ENCODE measurements around the gene P2RX2.

The P2RX2 gene

DNA sequence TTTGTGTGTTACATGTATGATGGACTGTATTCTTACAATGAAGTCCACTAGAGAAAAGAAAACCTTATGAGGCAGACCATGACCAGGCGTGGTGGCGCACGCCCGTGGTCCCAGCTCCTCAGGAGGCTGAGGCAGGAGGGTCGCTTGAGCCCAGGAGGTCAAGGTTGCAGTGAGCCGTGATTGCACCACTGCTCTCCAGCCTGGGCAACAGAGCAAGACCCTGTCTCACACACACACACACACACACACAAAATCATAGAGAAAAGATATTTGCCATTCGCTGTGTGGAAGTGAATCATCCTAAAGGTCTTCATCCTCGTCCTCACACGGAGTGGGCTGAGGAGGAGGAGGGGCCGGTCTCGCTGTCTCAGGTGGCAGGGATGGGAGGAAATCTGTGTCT lies 40.5 kb upstream of the P2RX2 start:
- Histone ChIP-seq H3K4me1 (no peaks in the 10 kb centered on the region), H3K27me3 (ENCODE audit: low read depth) (no peaks in the 10 kb centered on the region), H3K36me3 (replicated peaks) (peaks cover 58% of the 10 kb centered on the region), H3K9me3 (no peaks in the 10 kb centered on the region), H3K4me3 (no peak overlapping the region)
- in situ Hi-C loops (cut with MboI; ENCODE audit: low sequenced_read_pairs): no loop called here
- DNase-seq (ENCODE audit: low spot score in 2 of 2): no peak

DNA sequence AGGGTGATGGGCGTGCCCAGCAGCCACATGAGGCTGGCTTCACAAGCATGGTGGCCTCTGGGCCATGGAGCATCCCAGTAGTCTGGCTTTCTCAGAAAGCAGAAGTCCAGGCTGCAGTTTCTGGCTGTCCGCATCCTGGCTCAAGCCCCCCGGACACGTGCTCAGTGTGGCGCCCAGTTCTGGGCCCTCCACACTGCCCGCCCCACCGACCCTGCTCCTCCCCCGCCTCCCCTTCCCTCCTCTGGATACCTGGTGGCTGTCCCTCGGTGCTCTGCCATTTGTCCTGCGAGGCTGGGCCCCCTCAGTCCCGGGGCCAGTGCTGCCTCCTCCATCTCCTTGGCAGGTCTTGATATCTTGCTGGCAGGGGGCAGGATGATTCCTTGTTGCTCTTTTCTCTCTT lies 39.8 kb upstream of the P2RX2 start:
- Histone ChIP-seq H3K36me3 (replicated peaks) (peaks cover 54% of the 10 kb centered on the region), H3K4me3 (no peak overlapping the region), H3K9me3 (no peaks in the 10 kb centered on the region), H3K4me1 (no peaks in the 10 kb centered on the region), H3K27me3 (ENCODE audit: low read depth) (no peaks in the 10 kb centered on the region)
- no peak for DNase-seq (ENCODE audit: low spot score in 2 of 2)
- in situ Hi-C loops (cut with MboI; ENCODE audit: low sequenced_read_pairs): no loop called here

GRCh38 chr12:132579744-132580143 lies 38.8 kb upstream of the P2RX2 start:
- Histone ChIP-seq H3K36me3 (replicated peaks) (peaks cover 45% of the 10 kb centered on the region), H3K4me3 (no peak overlapping the region), H3K27me3 (ENCODE audit: low read depth) (no peaks in the 10 kb centered on the region), H3K9me3 (no peaks in the 10 kb centered on the region), H3K4me1 (no peaks in the 10 kb centered on the region)
- DNase-seq (ENCODE audit: low spot score in 2 of 2): no peak
- in situ Hi-C loops (cut with MboI; ENCODE audit: low sequenced_read_pairs): no loop called here

GRCh38 chr12:132580701-132581292 lies 37.8 kb upstream of the P2RX2 start:
- in situ Hi-C loops (cut with MboI; ENCODE audit: low sequenced_read_pairs): no loop called here
- Histone ChIP-seq H3K4me1 (no peaks in the 10 kb centered on the region), H3K9me3 (no peaks in the 10 kb centered on the region), H3K4me3 (no peak overlapping the region), H3K27me3 (ENCODE audit: low read depth) (no peaks in the 10 kb centered on the region), H3K36me3 (replicated peaks) (peaks cover 38% of the 10 kb centered on the region)
- DNase-seq (ENCODE audit: low spot score in 2 of 2): no peak

DNA sequence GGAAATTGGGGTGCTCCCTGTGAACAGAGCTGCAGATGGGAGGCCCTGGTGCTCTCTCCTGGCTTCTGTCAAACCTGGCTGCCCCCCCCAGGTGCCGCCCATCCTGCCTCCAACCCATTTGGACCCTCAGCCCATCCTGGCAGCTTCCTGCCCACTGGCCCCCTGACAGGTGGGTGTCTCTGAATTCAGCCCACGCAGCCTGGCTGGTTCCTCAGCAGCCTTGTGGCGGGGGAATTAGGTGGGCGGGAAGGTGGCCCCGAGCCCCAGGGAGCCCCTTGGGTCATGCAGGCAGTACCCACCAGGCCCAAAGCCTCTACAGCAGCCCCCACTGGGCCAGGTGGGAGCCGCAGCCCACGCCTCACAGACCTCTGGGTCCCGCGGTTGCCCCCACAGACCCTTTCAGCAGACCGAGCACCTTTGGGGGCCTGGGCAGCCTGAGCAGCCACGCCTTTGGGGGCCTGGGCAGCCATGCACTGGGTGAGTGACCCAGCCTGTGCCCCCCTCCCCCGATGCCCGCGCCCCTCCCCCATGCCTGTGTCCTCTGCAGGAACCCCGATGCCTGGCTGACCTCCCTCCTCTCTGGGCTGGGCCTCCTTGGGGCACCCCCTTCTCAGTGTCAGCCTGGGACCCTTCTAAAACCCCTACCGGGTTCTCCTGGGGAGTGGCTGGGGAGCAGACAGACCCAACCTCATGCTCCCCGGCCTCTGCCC lies 37.1 kb upstream of the P2RX2 start:
- no peaks in the 10 kb centered on the region for H3K4me1 ChIP-seq
- in situ Hi-C loops (cut with MboI; ENCODE audit: low sequenced_read_pairs): no loop called here
- H3K9me3 ChIP-seq: no peaks in the 10 kb centered on the region
- H3K4me3 ChIP-seq: no peak overlapping the region
- no peaks in the 10 kb centered on the region for H3K27me3 ChIP-seq (ENCODE audit: low read depth)
- peaks cover 31% of the 10 kb centered on the region for H3K36me3 ChIP-seq (replicated peaks)
- no peak for DNase-seq (ENCODE audit: low spot score in 2 of 2)

DNA sequence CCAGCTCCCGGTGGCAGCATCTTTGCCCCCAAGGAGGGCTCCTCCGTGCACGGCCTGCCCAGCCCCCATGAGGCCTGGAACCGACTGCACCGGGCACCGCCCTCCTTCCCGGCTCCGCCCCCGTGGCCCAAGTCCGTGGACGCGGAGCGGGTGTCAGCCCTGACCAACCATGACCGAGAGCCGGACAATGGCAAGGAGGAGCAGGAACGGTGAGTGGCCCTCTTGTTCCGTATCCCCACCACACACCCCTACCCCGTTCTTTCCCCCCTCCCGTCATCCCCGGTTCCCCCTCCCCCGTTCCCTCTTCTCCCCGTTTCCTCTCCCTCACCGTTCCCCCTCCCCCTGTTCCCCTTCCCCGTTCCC lies 36.5 kb upstream of the P2RX2 start:
- peaks cover 26% of the 10 kb centered on the region for H3K36me3 ChIP-seq (replicated peaks)
- H3K27me3 ChIP-seq (ENCODE audit: low read depth): no peaks in the 10 kb centered on the region
- no peak overlapping the region for H3K4me3 ChIP-seq
- H3K9me3 ChIP-seq: no peaks in the 10 kb centered on the region
- DNase-seq (ENCODE audit: low spot score in 2 of 2): no peak
- H3K4me1 ChIP-seq: no peaks in the 10 kb centered on the region
- in situ Hi-C loops (cut with MboI; ENCODE audit: low sequenced_read_pairs): no loop called here

DNA sequence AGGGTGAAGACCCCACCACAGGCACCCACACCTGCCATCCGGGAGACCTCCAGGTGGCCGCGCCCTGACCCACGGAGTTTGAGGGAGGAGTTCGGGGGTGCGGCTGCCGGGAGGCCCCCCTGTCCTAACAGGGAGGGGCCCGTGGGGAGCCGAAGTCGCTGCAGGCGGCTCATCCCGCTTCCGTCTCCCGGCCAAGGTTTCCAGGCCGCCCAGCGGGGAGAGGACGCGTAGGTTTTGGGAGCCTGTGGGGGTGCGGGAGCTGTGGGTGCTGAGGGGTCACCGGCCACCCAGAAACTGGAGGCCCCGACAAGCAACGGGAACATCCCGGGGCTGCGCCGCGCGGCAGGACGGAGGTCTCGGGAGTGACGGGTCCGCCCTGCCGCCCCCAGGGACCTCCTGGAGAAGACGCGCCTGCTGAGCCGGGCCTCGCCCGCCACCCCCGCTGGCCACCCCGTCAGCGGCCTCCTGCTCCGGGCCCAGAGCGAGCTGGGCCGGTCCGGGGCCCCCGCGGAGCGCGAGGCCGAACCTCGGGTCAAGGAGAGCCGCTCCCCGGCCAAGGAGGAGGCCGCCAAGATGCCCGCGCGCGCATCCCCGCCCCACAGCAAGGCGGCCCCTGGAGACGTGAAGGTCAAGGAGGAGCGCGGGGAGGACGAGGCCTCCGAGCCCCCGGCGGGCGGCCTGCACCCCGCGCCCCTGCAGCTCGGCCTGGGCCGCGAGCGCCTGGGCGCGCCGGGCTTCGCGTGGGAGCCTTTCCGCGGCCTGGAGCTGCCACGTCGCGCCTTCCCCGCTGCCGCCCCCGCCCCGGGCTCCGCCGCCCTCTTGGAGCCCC lies 35.8 kb upstream of the P2RX2 start:
- H3K4me3 ChIP-seq: no peak overlapping the region
- H3K36me3 ChIP-seq (replicated peaks): peaks cover 22% of the 10 kb centered on the region
- H3K4me1 ChIP-seq: no peaks in the 10 kb centered on the region
- no peaks in the 10 kb centered on the region for H3K27me3 ChIP-seq (ENCODE audit: low read depth)
- DNase-seq (ENCODE audit: low spot score in 2 of 2): no peak
- no peaks in the 10 kb centered on the region for H3K9me3 ChIP-seq
- in situ Hi-C loops (cut with MboI; ENCODE audit: low sequenced_read_pairs): no loop called here

GRCh38 chr12:132583411-132583710 lies 35.2 kb upstream of the P2RX2 start:
- DNase-seq (ENCODE audit: low spot score in 2 of 2): no peak
- in situ Hi-C loops (cut with MboI; ENCODE audit: low sequenced_read_pairs): no loop called here
- no peak overlapping the region for H3K4me3 ChIP-seq
- H3K36me3 ChIP-seq (replicated peaks): peaks cover 20% of the 10 kb centered on the region
- H3K27me3 ChIP-seq (ENCODE audit: low read depth): no peaks in the 10 kb centered on the region
- H3K4me1 ChIP-seq: no peaks in the 10 kb centered on the region
- H3K9me3 ChIP-seq: no peaks in the 10 kb centered on the region

DNA sequence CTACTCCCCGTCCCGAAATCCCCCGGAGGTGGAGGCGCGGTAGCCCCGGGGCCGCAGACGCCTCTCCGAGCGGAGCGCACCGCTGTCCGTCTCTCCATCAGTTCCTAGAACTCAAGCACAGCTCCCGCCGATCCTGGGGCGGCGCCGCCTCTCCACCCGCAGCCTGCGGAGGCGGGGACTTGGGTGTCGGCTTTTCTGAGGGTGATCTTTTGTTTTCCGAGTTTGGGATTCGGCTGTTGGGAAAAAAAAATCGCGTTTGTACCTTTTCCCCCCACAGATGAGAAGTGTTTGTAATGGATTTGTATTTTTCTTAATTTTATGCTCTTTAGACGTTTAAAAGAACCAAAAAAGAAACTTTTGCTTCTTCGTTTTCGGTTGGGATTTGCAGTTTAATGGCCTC lies 34.8 kb upstream of the P2RX2 start:
- Histone ChIP-seq H3K4me1 (no peaks in the 10 kb centered on the region), H3K27me3 (ENCODE audit: low read depth) (no peaks in the 10 kb centered on the region), H3K4me3 (no peak overlapping the region), H3K36me3 (replicated peaks) (peaks cover 20% of the 10 kb centered on the region), H3K9me3 (no peaks in the 10 kb centered on the region)
- no peak for DNase-seq (ENCODE audit: low spot score in 2 of 2)
- in situ Hi-C loops (cut with MboI; ENCODE audit: low sequenced_read_pairs): no loop called here

GRCh38 chr12:132584429-132584828 lies 34.1 kb upstream of the P2RX2 start:
- DNase-seq (ENCODE audit: low spot score in 2 of 2): no peak
- Histone ChIP-seq H3K4me3 (no peak overlapping the region), H3K4me1 (no peaks in the 10 kb centered on the region), H3K36me3 (replicated peaks) (peaks cover 17% of the 10 kb centered on the region), H3K27me3 (ENCODE audit: low read depth) (no peaks in the 10 kb centered on the region), H3K9me3 (no peaks in the 10 kb centered on the region)
- in situ Hi-C loops (cut with MboI; ENCODE audit: low sequenced_read_pairs): no loop called here

- H3K27me3 ChIP-seq (ENCODE audit: low read depth): no peaks in the 10 kb centered on the region
- H3K9me3 ChIP-seq: no peaks in the 10 kb centered on the region
- no peaks in the 10 kb centered on the region for H3K4me1 ChIP-seq
- H3K36me3 ChIP-seq (replicated peaks): peaks cover 12% of the 10 kb centered on the region
- in situ Hi-C loops (cut with MboI; ENCODE audit: low sequenced_read_pairs): no loop called here
- no peak for DNase-seq (ENCODE audit: low spot score in 2 of 2)
- no peak overlapping the region for H3K4me3 ChIP-seq
Observed at GRCh38 chr12:132585177-132585576, 33.4 kb upstream of the P2RX2 start.

DNA sequence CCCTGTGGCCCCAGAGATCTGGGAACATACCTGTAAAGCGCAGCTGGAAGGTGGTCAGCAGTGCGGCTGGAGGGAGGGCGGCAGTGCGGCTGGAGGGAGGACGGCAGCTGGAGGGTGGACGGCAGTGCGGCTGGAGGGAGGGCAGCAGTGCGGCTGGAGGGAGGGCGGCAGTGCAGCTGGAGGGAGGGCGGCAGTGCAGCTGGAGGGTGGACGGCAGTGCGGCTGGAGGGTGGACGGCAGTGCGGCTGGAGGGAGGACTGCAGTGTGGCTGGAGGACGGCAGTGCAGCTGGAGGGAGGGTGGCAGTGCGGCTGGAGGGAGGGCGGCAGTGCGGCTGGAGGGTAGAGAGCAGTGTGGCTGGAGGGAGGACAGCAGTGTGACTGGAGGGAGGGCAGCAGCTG lies 31.6 kb upstream of the P2RX2 start:
- in situ Hi-C loops (cut with MboI; ENCODE audit: low sequenced_read_pairs): no loop called here
- Histone ChIP-seq H3K36me3 (replicated peaks) (no peaks in the 10 kb centered on the region; the same call in 1 of the 2 replicates), H3K9me3 (no peaks in the 10 kb centered on the region), H3K4me1 (no peaks in the 10 kb centered on the region), H3K27me3 (ENCODE audit: low read depth) (no peaks in the 10 kb centered on the region; the same call in 1 of the 2 replicates), H3K4me3 (no peak overlapping the region)
- DNase-seq (ENCODE audit: low spot score in 2 of 2): no peak

DNA sequence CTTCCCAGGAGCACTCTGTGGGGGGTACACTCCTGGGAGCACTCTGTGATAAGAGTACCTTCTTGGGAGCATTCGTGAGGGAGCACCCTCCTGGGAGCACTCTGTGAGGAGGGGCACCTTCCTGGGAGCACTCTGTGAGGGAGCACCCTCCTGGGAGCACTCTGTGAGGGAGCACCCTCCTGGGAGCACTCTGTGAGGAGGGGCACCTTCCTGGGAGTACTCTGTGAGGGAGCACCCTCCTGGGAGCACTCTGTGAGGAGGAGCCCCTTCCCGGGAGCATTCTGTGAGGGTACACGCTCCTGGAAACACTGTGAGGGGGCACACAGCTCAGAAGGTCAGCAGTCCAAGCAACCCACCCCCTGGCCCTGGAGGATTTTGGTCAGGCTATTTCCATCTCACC lies 30.8 kb upstream of the P2RX2 start:
- in situ Hi-C loops (cut with MboI; ENCODE audit: low sequenced_read_pairs): no loop called here
- no peak for DNase-seq (ENCODE audit: low spot score in 2 of 2)
- Histone ChIP-seq H3K27me3 (ENCODE audit: low read depth) (no peaks in the 10 kb centered on the region; the same call in 1 of the 2 replicates), H3K9me3 (no peaks in the 10 kb centered on the region), H3K36me3 (replicated peaks) (no peaks in the 10 kb centered on the region), H3K4me3 (no peak overlapping the region), H3K4me1 (no peaks in the 10 kb centered on the region)

GRCh38 chr12:132588319-132588718 lies 30.3 kb upstream of the P2RX2 start:
- Histone ChIP-seq H3K36me3 (replicated peaks) (no peaks in the 10 kb centered on the region), H3K27me3 (ENCODE audit: low read depth) (no peaks in the 10 kb centered on the region; the same call in 1 of the 2 replicates), H3K4me1 (no peaks in the 10 kb centered on the region), H3K9me3 (no peaks in the 10 kb centered on the region), H3K4me3 (no peak overlapping the region)
- DNase-seq (ENCODE audit: low spot score in 2 of 2): no peak
- in situ Hi-C loops (cut with MboI; ENCODE audit: low sequenced_read_pairs): no loop called here
